Endothelial cell (in vitro differentiated cells): ENCODE measurements around the gene RTP5. TPM values are rescaled to one million over a fixed set of nuclear protein-coding genes. Genes with fewer than 3 reads are reported as not detected.

ENCODE experiments used
- DNase-seq: peaks from one replicate; pipeline ENCODE4 v3.0.0; 2021; ENCODE audit warnings: low spot score
- H3K27ac Mint-ChIP-seq: one replicate; pipeline ENCODE4 v1.8.0; 2021; ENCODE audit warnings: mixed read lengths, inconsistent platforms; ENCODE audit not compliant: unreplicated experiment
- H3K27me3 Mint-ChIP-seq: one replicate; pipeline ENCODE4 v1.8.0; 2021; ENCODE audit warnings: mild to moderate bottlenecking, moderate library complexity, mixed read lengths, inconsistent platforms; ENCODE audit not compliant: unreplicated experiment
- H3K36me3 Mint-ChIP-seq: one replicate; pipeline ENCODE4 v1.8.0; 2021; ENCODE audit warnings: mild to moderate bottlenecking, low read depth, mixed read lengths, inconsistent platforms; ENCODE audit not compliant: unreplicated experiment
- H3K4me1 Mint-ChIP-seq: one replicate; pipeline ENCODE4 v1.8.0; 2021; ENCODE audit warnings: mild to moderate bottlenecking, mixed read lengths, inconsistent platforms; ENCODE audit not compliant: unreplicated experiment
- H3K4me3 Mint-ChIP-seq: one replicate; pipeline ENCODE4 v1.8.0; 2021; ENCODE audit warnings: mild to moderate bottlenecking, mixed read lengths, inconsistent platforms; ENCODE audit not compliant: unreplicated experiment
- H3K9me3 Mint-ChIP-seq: one replicate; pipeline ENCODE4 v1.8.0; 2021; ENCODE audit warnings: mixed read lengths, inconsistent platforms; ENCODE audit not compliant: unreplicated experiment
- CTCF ChIP-seq: fragments of 200-600 bp; sonication (generic); IDR thresholded peaks from one replicate; pipeline ENCODE4 v1.5.0; 2021; ENCODE audit warnings: antibody characterized with exemption; ENCODE audit not compliant: unreplicated experiment
- total RNA-seq: library from RNA; stranded (reverse); fragmentation: NEBNext Ultra II Directional; extraction: Animal tissue kit (Norgen Biotek cat#: 25700); gene quantifications from one replicate; pipeline ENCODE4 v1.2.1, GENCODE V29; 2021; ENCODE audit not compliant: unreplicated experiment

RTP5 gene
- total RNA-seq, 1 donor from 2014 or later: not detected

- no peak for TF ChIP-seq CTCF
- Mint-ChIP-seq H3K36me3 (peaks cover 10% of the 10 kb centered on the region), H3K27me3 (peaks cover 5% of the 10 kb centered on the region), H3K4me1 (peaks cover 4% of the 10 kb centered on the region), H3K9me3 (no peaks in the 10 kb centered on the region), H3K4me3 (no peak overlapping the region), H3K27ac (no peak overlapping the region)
- no peak for DNase-seq
Observed at GRCh38 chr2:241894056-241894641, 24.6 kb downstream of the RTP5 start.

- Mint-ChIP-seq H3K4me3 (no peak overlapping the region), H3K9me3 (no peaks in the 10 kb centered on the region), H3K36me3 (peaks cover 3% of the 10 kb centered on the region), H3K27ac (peak overlapping the region; percentile 18), H3K4me1 (peaks cover 2% of the 10 kb centered on the region), H3K27me3 (peaks cover 6% of the 10 kb centered on the region)
- DNase-seq: no peak
- TF ChIP-seq CTCF: no peak
Observed at GRCh38 chr2:241894681-241895426, 25.3 kb downstream of the RTP5 start.

- DNase-seq: no peak
- Mint-ChIP-seq H3K4me3 (no peak overlapping the region), H3K9me3 (no peaks in the 10 kb centered on the region), H3K4me1 (peaks cover 2% of the 10 kb centered on the region), H3K27me3 (peaks cover 6% of the 10 kb centered on the region), H3K27ac (no peak overlapping the region), H3K36me3 (no peaks in the 10 kb centered on the region)
- TF ChIP-seq CTCF: no peak
Observed at GRCh38 chr2:241895427-241895711, 25.8 kb downstream of the RTP5 start.

- Mint-ChIP-seq H3K4me3 (no peak overlapping the region), H3K4me1 (peaks cover 2% of the 10 kb centered on the region), H3K9me3 (no peaks in the 10 kb centered on the region), H3K36me3 (no peaks in the 10 kb centered on the region), H3K27ac (peak overlapping the region; percentile 28), H3K27me3 (peaks cover 6% of the 10 kb centered on the region)
- peak; percentile 58 for DNase-seq
- no peak for TF ChIP-seq CTCF
Observed at GRCh38 chr2:241895712-241896641, 26.4 kb downstream of the RTP5 start.
